IMR-90 (cell line): ENCODE results near the gene ARHGAP10. TPM values are rescaled to one million over a fixed set of nuclear protein-coding genes. Genes with fewer than 3 reads are reported as not detected.

ENCODE experiments used
- ATAC-seq: fragments of 200-7000 bp; cut with Tn5 transposase; 2 replicates; pipeline ENCODE4 v1.9.1; 2020; ENCODE audit warnings: low read depth, mild to moderate bottlenecking, moderate library complexity
- BruUV-seq: library from RNA; stranded (reverse); fragments of 400-500 nt; replicated peaks from 2 replicates; lab custom pipeline; 2021; lab: Mats Ljungman, UMichigan
- CTCF ChIA-PET: fragments of 300-600 bp; formaldehyde crosslinking; extraction: SDS; loops from one replicate; lab custom pipeline; 2021; ENCODE audit warnings: antibody characterized with exemption; lab: Yijun Ruan, JAX
- POLR2A ChIA-PET: fragments of 300-600 bp; sonication (Branson Sonifier 250); formaldehyde crosslinking; loops from one replicate; lab custom pipeline; 2022; ENCODE audit warnings: antibody characterized with exemption; ENCODE audit not compliant: unreplicated experiment; lab: Charles Lee
- DNase-seq: peaks from one replicate; pipeline ENCODE4 v3.0.0; 2013
- H2AFZ ChIP-seq: replicated peaks from 2 replicates; pipeline ENCODE3; 2013; ENCODE audit warnings: low read length, mild to moderate bottlenecking; ENCODE audit not compliant: poor library complexity
- H2AK5ac ChIP-seq: 2 replicates; pipeline ENCODE4 v1.6.1; 2013; ENCODE audit warnings: low read depth, low read length, inconsistent platforms
- H2AK9ac ChIP-seq: replicated peaks from 2 replicates; pipeline ENCODE3; 2013; ENCODE audit warnings: mild to moderate bottlenecking, low read depth, low read length, moderate library complexity; ENCODE audit not compliant: poor library complexity
- H2BK120ac ChIP-seq: 2 replicates; pipeline ENCODE4 v1.6.1; 2013; ENCODE audit warnings: low read depth, low read length, inconsistent platforms
- H2BK15ac ChIP-seq: 3 replicates; pipeline ENCODE4 v1.6.1; 2013; ENCODE audit warnings: low read depth, low read length, inconsistent platforms
- H2BK20ac ChIP-seq: 2 replicates; pipeline ENCODE4 v1.6.1; 2013; ENCODE audit warnings: low read depth, mild to moderate bottlenecking, inconsistent platforms, low read length, moderate library complexity
- H2BK5ac ChIP-seq: 2 replicates; pipeline ENCODE4 v1.6.1; 2013; ENCODE audit warnings: mild to moderate bottlenecking, low read depth, low read length, inconsistent platforms; ENCODE audit not compliant: poor library complexity, severe bottlenecking
- H3K14ac ChIP-seq: replicated peaks from 2 replicates; pipeline ENCODE4 v1.6.1; 2013; ENCODE audit warnings: low read depth, low read length, inconsistent platforms
- H3K18ac ChIP-seq: 2 replicates; pipeline ENCODE4 v1.6.1; 2013; ENCODE audit warnings: low read depth, low read length, control low read depth
- H3K23ac ChIP-seq: 2 replicates; pipeline ENCODE4 v1.6.1; 2013; ENCODE audit warnings: low read depth, low read length, inconsistent platforms
- H3K27ac ChIP-seq: 2 replicates; pipeline ENCODE4 v1.5.1; 2013; ENCODE audit warnings: mild to moderate bottlenecking, control low read depth, low read length; ENCODE audit not compliant: insufficient read depth
- H3K27me3 ChIP-seq: 2 replicates; pipeline ENCODE4 v1.6.1; 2013; ENCODE audit warnings: low read length; ENCODE audit not compliant: control insufficient read depth, insufficient read depth
- H3K36me3 ChIP-seq: 2 replicates; pipeline ENCODE4 v1.6.1; 2013; ENCODE audit warnings: low read length, mixed read lengths; ENCODE audit not compliant: control insufficient read depth, insufficient read depth
- H3K4ac ChIP-seq: 2 replicates; pipeline ENCODE4 v1.6.1; 2013; ENCODE audit warnings: low read depth, low read length, inconsistent platforms
- H3K4me1 ChIP-seq: 2 replicates; pipeline ENCODE4 v1.6.1; 2013; ENCODE audit warnings: low read length, mixed read lengths; ENCODE audit not compliant: control insufficient read depth, insufficient read depth
- H3K4me2 ChIP-seq: 2 replicates; pipeline ENCODE4 v1.6.1; 2013; ENCODE audit warnings: low read depth, mild to moderate bottlenecking, control low read depth, low read length, moderate library complexity
- H3K4me3 ChIP-seq: 2 replicates; pipeline ENCODE4 v1.5.1; 2013; ENCODE audit warnings: low read depth, mild to moderate bottlenecking, control low read depth, low read length, moderate library complexity; ENCODE audit not compliant: insufficient read depth
- H3K56ac ChIP-seq: 2 replicates; pipeline ENCODE4 v1.6.1; 2013; ENCODE audit warnings: low read length, inconsistent platforms; ENCODE audit not compliant: insufficient read depth; ENCODE audit errors: extremely low read depth
- H3K79me1 ChIP-seq, 2 experiments: 2 replicates each; pipeline ENCODE4 v1.6.1; 2013; ENCODE audit warnings: low read length in 2 of 2, inconsistent platforms in 1 of 2, low read depth in 1 of 2
- H3K9ac ChIP-seq: 2 replicates; pipeline ENCODE4 v1.6.1; 2013; ENCODE audit warnings: low read depth, low read length, control low read depth
- H3K9me1 ChIP-seq: 2 replicates; pipeline ENCODE4 v1.6.1; 2013; ENCODE audit warnings: low read length, inconsistent platforms; ENCODE audit not compliant: insufficient read depth
- H3K9me3 ChIP-seq: 2 replicates; pipeline ENCODE4 v1.6.1; 2013; ENCODE audit warnings: low read length; ENCODE audit not compliant: control insufficient read depth, insufficient read depth
- H4K20me1 ChIP-seq: 2 replicates; pipeline ENCODE4 v1.6.1; 2013; ENCODE audit warnings: low read length, inconsistent platforms; ENCODE audit not compliant: insufficient read depth
- H4K5ac ChIP-seq: 2 replicates; pipeline ENCODE4 v1.6.1; 2013; ENCODE audit warnings: mild to moderate bottlenecking, low read depth, low read length, control low read depth
- H4K8ac ChIP-seq, 2 experiments: 2 replicates each; pipeline ENCODE4 v1.6.1; 2013; ENCODE audit warnings: low read depth in 2 of 2, low read length in 2 of 2, control low read depth in 1 of 2, inconsistent platforms in 1 of 2
- H4K91ac ChIP-seq: 2 replicates; pipeline ENCODE4 v1.6.1; 2013; ENCODE audit warnings: low read depth, low read length, inconsistent platforms; ENCODE audit not compliant: insufficient read depth
- BHLHE40 ChIP-seq: fragments of 150-350 bp; IDR thresholded peaks from 2 replicates; pipeline ENCODE4 v1.6.1; 2016; ENCODE audit warnings: mild to moderate bottlenecking, low read depth, low read length
- CEBPB ChIP-seq: IDR thresholded peaks from 2 replicates; pipeline ENCODE4 v1.6.1; 2012; ENCODE audit warnings: low read depth, low read length, improper control_type of control experiment
- CHD1 ChIP-seq: IDR thresholded peaks from 2 replicates; pipeline ENCODE4 v1.6.1; 2012; ENCODE audit warnings: low read depth, low read length, improper control_type of control experiment
- CTCF ChIP-seq: conservative IDR thresholded peaks from 2 replicates; pipeline ENCODE4 v1.5.1; 2012; ENCODE audit warnings: mild to moderate bottlenecking, low read depth, low read length, improper control_type of control experiment
- FOS ChIP-seq: fragments of 150-350 bp; IDR thresholded peaks from 2 replicates; pipeline ENCODE4 v1.6.1; 2016; ENCODE audit warnings: low read depth, low read length
- MAFK ChIP-seq: IDR thresholded peaks from 2 replicates; pipeline ENCODE4 v1.6.1; 2012; ENCODE audit warnings: low read depth, low read length, improper control_type of control experiment
- MAZ ChIP-seq: IDR thresholded peaks from 2 replicates; pipeline ENCODE4 v1.6.1; 2012; ENCODE audit warnings: low read depth, mild to moderate bottlenecking, low read length, improper control_type of control experiment, moderate library complexity, borderline replicate concordance
- MXI1 ChIP-seq: IDR thresholded peaks from 2 replicates; pipeline ENCODE4 v1.6.1; 2012; ENCODE audit warnings: low read depth, mild to moderate bottlenecking, low read length, moderate library complexity, borderline replicate concordance
- NFE2L2 ChIP-seq: fragments of 150-350 bp; IDR thresholded peaks from 2 replicates; pipeline ENCODE4 v1.6.1; 2016; ENCODE audit warnings: low read depth, mild to moderate bottlenecking, low read length
- POLR2A ChIP-seq: IDR thresholded peaks from 2 replicates; pipeline ENCODE4 v1.6.1; 2012; ENCODE audit warnings: mild to moderate bottlenecking, low read depth, low read length
- RCOR1 ChIP-seq: IDR thresholded peaks from 2 replicates; pipeline ENCODE4 v1.6.1; 2012; ENCODE audit warnings: mild to moderate bottlenecking, low read length, improper control_type of control experiment; ENCODE audit not compliant: insufficient replicate concordance
- RFX5 ChIP-seq: IDR thresholded peaks from 2 replicates; pipeline ENCODE4 v1.8.0; 2012; ENCODE audit warnings: low read depth, mild to moderate bottlenecking, low read length, moderate library complexity
- SMC3 ChIP-seq: fragments of 150-350 bp; IDR thresholded peaks from 2 replicates; pipeline ENCODE4 v1.6.1; 2016; ENCODE audit warnings: low read depth, mild to moderate bottlenecking, antibody characterized with exemption, low read length, moderate library complexity
- USF2 ChIP-seq: fragments of 150-350 bp; IDR thresholded peaks from 2 replicates; pipeline ENCODE4 v1.6.1; 2017; ENCODE audit warnings: mild to moderate bottlenecking, antibody characterized with exemption, low read length, low read depth
- WGBS, 2 experiments: methylation state at CpG; one replicate each; pipeline versions ENCODE4 v1.1.5 to v1.1.7; 2013; ENCODE audit warnings: missing lambda C conversion rate in 2 of 2; ENCODE audit not compliant: insufficient read length in 1 of 2; ENCODE audit errors: extremely low coverage in 2 of 2; 5-methylcytosine and 5-hydroxymethylcytosine counted together
- dilution Hi-C: fragments of 300-500 bp; cut with HindIII; formaldehyde crosslinking; loops from one replicate; pipeline ENCODE4 v1.14.3; 2018; ENCODE audit warnings: low sequenced_read_pairs; ENCODE audit not compliant: unreplicated experiment
- in situ Hi-C: fragments of 300-500 bp; cut with MboI; formaldehyde crosslinking; loops from 3 replicates; pipeline ENCODE4 v1.14.3; 2019; ENCODE audit warnings: low sequenced_read_pairs, inconsistent platforms, mixed read lengths
- intact Hi-C: fragments of 100-400 bp; cut with micrococcal nuclease; formaldehyde crosslinking; loops from 2 replicates; pipeline ENCODE4 v1.10.0; 2022
- polyA plus RNA-seq, 3 experiments: library from polyadenylated mRNA; depleted of rRNA; stranded (reverse); fragments of >200 nt; gene quantifications; 2 replicates each; pipeline ENCODE4 v1.2.3, GENCODE V29; 2012; ENCODE audit warnings: low replicate concordance in 1 of 3
- total RNA-seq: library from RNA; depleted of rRNA; stranded (reverse); fragments of >200 nt; gene quantifications from 2 replicates; pipeline ENCODE4 v1.2.3, GENCODE V29; 2012

ARHGAP10 gene
- total and polyA plus RNA-seq, 2 of the 4 experiments (the other 2 are of a cell fraction) = 27.1 to 29.4 TPM

DNA sequence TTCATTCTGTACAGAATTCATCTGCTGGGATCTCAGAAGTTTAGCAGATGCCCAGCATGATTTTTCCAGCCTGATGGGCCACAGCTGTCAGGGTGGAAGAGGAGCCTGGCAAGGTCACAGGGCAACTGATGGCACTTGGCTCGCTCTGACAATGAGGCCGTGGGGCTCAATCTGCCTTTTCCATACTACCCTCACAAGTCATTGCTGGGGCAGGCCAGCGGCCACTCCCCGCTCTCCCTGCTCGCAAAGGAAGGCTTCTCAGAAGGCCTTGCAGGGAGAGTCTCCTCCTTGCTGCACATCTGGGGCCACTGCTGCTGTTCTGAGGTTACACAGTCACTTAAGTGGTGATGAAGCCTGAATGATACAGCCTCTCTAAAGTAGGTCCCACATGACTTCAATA, 361.2 kb downstream of the ARHGAP10 start:
- no CpG with 5 or more reads among the region's 5 CpGs for WGBS, 2 experiments
- no peak overlapping the region for H2BK5ac ChIP-seq
- no peak overlapping the region for H3K4me3 ChIP-seq
- no peak overlapping the region for H3K56ac ChIP-seq
- no peaks in the 10 kb centered on the region for H3K79me1 ChIP-seq
- no peaks in the 10 kb centered on the region for H3K9me3 ChIP-seq
- DNase-seq = no peak
- H4K8ac ChIP-seq = no peak overlapping the region
- no peak overlapping the region for H3K27ac ChIP-seq
- BruUV-seq = no TSS peak
- no peak overlapping the region for H3K4ac ChIP-seq
- intact Hi-C loops = no loop called here
- no peak for ATAC-seq
- no peak overlapping the region for H2AFZ ChIP-seq
- no peak overlapping the region for H2AK9ac ChIP-seq
- H3K18ac ChIP-seq = no peak overlapping the region
- H4K5ac ChIP-seq = no peak overlapping the region
- POLR2A ChIA-PET = no interaction called here
- peaks cover 5% of the 10 kb centered on the region; the same call in 1 of the 2 replicates for H3K9me1 ChIP-seq
- no peak overlapping the region for H2BK120ac ChIP-seq
- no peak overlapping the region for H3K14ac ChIP-seq
- no peak overlapping the region for H2BK15ac ChIP-seq
- H3K4me1 ChIP-seq = no peaks in the 10 kb centered on the region
- dilution Hi-C loops = no loop called here
- H3K27me3 ChIP-seq = no peaks in the 10 kb centered on the region
- no peaks in the 10 kb centered on the region for H4K20me1 ChIP-seq
- no peak overlapping the region for H3K9ac ChIP-seq
- CTCF ChIA-PET = no interaction called here
- H2BK20ac ChIP-seq = no peak overlapping the region
- H3K4me2 ChIP-seq = no peak overlapping the region
- no peak for TF ChIP-seq POLR2A
- TF ChIP-seq RCOR1 = no peak
- TF ChIP-seq USF2 = no peak
- no peak for TF ChIP-seq NFE2L2
- TF ChIP-seq MAFK = no peak
- TF ChIP-seq CEBPB = no peak
- TF ChIP-seq RFX5 = no peak
- no peak for TF ChIP-seq MAZ
- TF ChIP-seq SMC3 = no peak
- no peak for TF ChIP-seq MXI1
- TF ChIP-seq CTCF = no peak
- no peak for TF ChIP-seq FOS
- no peak for TF ChIP-seq BHLHE40
- no peak for TF ChIP-seq CHD1
- no peaks in the 10 kb centered on the region for H3K36me3 ChIP-seq
- no peak overlapping the region for H2AK5ac ChIP-seq
- in situ Hi-C loops = no loop called here
- H4K91ac ChIP-seq = no peak overlapping the region
- H3K23ac ChIP-seq = no peak overlapping the region
